ENCODE results near the gene TMEM163. TPM values are rescaled to one million over a fixed set of nuclear protein-coding genes. Genes with fewer than 3 reads are reported as not detected.

The TMEM163 gene
- total RNA-seq, 1 experiment from 2014 or later: 2.5 TPM

DNA sequence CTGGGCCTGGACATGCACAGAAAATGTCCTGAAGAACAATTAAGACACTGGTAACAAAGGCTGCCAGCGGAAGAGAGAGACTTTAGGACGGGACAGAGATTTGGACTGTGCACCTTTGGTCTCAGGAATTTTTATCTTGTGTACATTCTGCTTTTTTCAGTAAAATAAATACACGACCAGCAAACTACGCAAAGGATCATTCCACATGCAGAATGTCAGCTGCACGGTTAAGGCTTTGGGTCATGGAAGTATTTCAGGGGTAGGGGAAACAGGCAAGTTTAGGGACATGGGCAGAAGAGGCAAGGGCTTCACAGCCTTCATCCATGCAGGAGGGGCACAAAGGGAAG lies 11.5 kb downstream of the TMEM163 start:
- TF ChIP-seq, protein P1, sequence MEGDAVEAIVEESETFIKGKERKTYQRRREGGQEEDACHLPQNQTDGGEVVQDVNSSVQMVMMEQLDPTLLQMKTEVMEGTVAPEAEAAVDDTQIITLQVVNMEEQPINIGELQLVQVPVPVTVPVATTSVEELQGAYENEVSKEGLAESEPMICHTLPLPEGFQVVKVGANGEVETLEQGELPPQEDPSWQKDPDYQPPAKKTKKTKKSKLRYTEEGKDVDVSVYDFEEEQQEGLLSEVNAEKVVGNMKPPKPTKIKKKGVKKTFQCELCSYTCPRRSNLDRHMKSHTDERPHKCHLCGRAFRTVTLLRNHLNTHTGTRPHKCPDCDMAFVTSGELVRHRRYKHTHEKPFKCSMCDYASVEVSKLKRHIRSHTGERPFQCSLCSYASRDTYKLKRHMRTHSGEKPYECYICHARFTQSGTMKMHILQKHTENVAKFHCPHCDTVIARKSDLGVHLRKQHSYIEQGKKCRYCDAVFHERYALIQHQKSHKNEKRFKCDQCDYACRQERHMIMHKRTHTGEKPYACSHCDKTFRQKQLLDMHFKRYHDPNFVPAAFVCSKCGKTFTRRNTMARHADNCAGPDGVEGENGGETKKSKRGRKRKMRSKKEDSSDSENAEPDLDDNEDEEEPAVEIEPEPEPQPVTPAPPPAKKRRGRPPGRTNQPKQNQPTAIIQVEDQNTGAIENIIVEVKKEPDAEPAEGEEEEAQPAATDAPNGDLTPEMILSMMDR (IDR thresholded peaks at IDR 0.05; ENCODE audit: unreplicated experiment): no peak
- Mint-ChIP-seq H3K9me3 (ENCODE audit: low read depth, unreplicated experiment) (no peaks in the 10 kb centered on the region), H3K4me3 (ENCODE audit: low read depth, unreplicated experiment) (no peak overlapping the region), H3K27ac (ENCODE audit: unreplicated experiment) (no peak overlapping the region), H3K27me3 (ENCODE audit: unreplicated experiment) (no peaks in the 10 kb centered on the region), H3K36me3 (ENCODE audit: insufficient read depth, unreplicated experiment) (no peaks in the 10 kb centered on the region), H3K4me1 (ENCODE audit: low read depth, unreplicated experiment) (no peaks in the 10 kb centered on the region)
- intact Hi-C loops (cut with micrococcal nuclease; ENCODE audit: unreplicated experiment): no loop called here
- CTCF ChIA-PET: no interaction called here
- no peak for DNase-seq
- BruUV-seq (replicated peaks): no TSS peak

DNA sequence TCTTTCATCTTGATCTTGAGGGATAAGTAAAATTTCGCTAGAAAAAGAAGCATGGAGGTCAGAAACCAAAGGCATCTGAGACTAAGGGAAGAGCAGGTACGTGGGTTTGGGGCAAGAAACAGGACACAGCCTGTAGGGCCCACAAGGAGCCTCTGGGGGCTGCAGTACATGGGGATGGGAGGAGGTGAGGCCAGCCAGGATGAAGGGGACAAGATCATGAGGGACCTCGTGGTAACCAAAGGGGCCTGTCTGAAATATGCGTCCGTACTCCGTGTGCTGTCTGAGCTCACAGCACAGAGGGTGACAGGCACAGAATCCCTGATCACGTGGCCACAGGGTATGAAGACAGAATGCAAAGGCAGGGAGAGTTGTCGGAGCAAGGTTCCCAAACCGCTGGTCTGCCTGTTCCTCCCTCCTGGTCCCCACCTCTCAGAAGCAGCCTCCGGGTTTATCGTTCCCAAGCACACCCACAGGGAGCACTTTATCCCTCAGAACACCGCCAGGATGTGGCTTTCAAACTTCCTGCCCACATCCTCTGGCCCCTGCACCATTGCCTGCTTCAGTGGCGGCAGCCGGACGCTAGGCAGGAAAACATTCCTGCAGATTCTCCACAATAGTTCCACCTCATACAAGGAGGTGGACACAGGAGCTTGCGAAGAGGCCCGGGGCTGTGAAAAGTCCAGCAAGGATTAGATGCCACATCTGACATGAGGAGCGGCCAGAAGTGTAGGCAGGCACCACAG lies 12.0 kb downstream of the TMEM163 start:
- TF ChIP-seq, protein P1 (IDR thresholded peaks at IDR 0.05; ENCODE audit: unreplicated experiment): no peak
- CTCF ChIA-PET: no interaction called here
- H3K9me3 Mint-ChIP-seq (ENCODE audit: low read depth, unreplicated experiment): no peaks in the 10 kb centered on the region
- no TSS peak for BruUV-seq (replicated peaks)
- no peaks in the 10 kb centered on the region for H3K27me3 Mint-ChIP-seq (ENCODE audit: unreplicated experiment)
- H3K36me3 Mint-ChIP-seq (ENCODE audit: insufficient read depth, unreplicated experiment): no peaks in the 10 kb centered on the region
- no peaks in the 10 kb centered on the region for H3K4me1 Mint-ChIP-seq (ENCODE audit: low read depth, unreplicated experiment)
- H3K4me3 Mint-ChIP-seq (ENCODE audit: low read depth, unreplicated experiment): no peak overlapping the region
- intact Hi-C loops (cut with micrococcal nuclease; ENCODE audit: unreplicated experiment): no loop called here
- no peak overlapping the region for H3K27ac Mint-ChIP-seq (ENCODE audit: unreplicated experiment)
- no peak for DNase-seq

DNA sequence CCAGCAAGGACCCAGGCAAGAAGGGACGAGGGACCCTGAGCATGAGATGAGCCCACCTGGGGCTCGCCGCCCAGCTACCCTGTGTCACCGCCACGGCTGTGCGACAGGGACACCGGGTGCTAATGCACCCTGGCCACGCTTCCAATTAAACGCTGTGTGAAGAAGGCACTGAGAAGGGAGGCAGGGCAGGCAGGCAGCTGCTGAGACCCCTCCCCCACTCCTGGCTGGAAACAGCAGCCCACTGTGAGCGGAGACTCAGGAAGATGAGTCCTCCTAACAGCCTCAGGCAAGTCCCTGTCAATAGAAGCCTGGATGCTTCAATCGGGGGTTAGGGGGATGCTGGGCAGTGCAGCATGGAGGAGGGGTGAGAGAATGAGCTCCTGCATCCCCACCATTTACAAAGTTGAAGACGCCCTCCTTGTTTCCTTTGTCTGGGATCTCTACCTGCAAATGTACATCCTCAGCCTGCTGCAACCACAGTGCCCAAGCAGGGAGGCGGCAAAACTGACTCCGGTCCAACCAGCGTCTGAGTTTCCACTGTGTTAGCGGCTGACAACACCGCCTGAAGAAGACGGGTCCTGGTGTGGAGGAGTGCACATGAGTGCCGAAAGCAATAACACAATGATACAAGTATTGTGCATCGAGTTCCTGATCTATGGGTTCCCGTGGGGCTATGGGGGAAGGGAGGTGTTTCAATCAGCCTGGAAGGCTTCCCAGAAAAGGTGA lies 12.8 kb downstream of the TMEM163 start:
- TF ChIP-seq, protein P1 (IDR thresholded peaks at IDR 0.05; ENCODE audit: unreplicated experiment): no peak
- Mint-ChIP-seq H3K27me3 (ENCODE audit: unreplicated experiment) (no peaks in the 10 kb centered on the region), H3K27ac (ENCODE audit: unreplicated experiment) (no peak overlapping the region), H3K9me3 (ENCODE audit: low read depth, unreplicated experiment) (no peaks in the 10 kb centered on the region), H3K4me3 (ENCODE audit: low read depth, unreplicated experiment) (no peak overlapping the region), H3K4me1 (ENCODE audit: low read depth, unreplicated experiment) (no peaks in the 10 kb centered on the region), H3K36me3 (ENCODE audit: insufficient read depth, unreplicated experiment) (no peaks in the 10 kb centered on the region)
- intact Hi-C loops (cut with micrococcal nuclease; ENCODE audit: unreplicated experiment): no loop called here
- CTCF ChIA-PET: no interaction called here
- DNase-seq: no peak
- no TSS peak for BruUV-seq (replicated peaks)

DNA sequence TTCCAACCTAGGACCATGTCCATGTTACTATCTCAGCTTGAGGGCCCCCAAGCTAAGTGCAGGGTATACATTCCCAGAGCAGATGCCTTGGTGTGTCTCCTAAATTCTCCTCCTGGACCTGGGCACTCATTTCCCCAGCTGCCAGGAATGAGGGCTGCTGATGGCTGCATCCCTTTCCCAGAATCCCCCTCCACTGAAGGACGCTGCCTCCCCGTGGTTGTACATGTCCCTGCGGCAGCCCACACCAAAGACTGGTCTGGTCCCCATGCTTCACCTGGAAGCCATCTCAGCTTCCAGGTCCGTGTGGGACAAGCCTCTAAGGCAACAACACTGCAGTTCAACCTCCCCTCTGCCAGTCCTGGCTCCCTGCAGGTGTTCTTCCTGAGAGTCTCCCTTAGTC lies 14.6 kb downstream of the TMEM163 start:
- TF ChIP-seq, protein P1 (IDR thresholded peaks at IDR 0.05; ENCODE audit: unreplicated experiment): no peak
- DNase-seq: no peak
- intact Hi-C loops (cut with micrococcal nuclease; ENCODE audit: unreplicated experiment): no loop called here
- H3K9me3 Mint-ChIP-seq (ENCODE audit: low read depth, unreplicated experiment): no peaks in the 10 kb centered on the region
- H3K4me1 Mint-ChIP-seq (ENCODE audit: low read depth, unreplicated experiment): no peaks in the 10 kb centered on the region
- H3K27ac Mint-ChIP-seq (ENCODE audit: unreplicated experiment): no peak overlapping the region
- CTCF ChIA-PET: interaction anchor here (0.5 to 1.3 kb wide), 4 partner anchors 8 to 164 kb away, joined by 3 to 4 read pairs (median 4); partner anchors contain the start of gene TMEM163
- no peaks in the 10 kb centered on the region for H3K27me3 Mint-ChIP-seq (ENCODE audit: unreplicated experiment)
- BruUV-seq (replicated peaks): no TSS peak
- no peaks in the 10 kb centered on the region for H3K36me3 Mint-ChIP-seq (ENCODE audit: insufficient read depth, unreplicated experiment)
- H3K4me3 Mint-ChIP-seq (ENCODE audit: low read depth, unreplicated experiment): no peak overlapping the region

All from Calu3 (cell line).